K562 (cell line): Measurements from ENCODE around the gene RTP3. TPM values are rescaled to one million over a fixed set of nuclear protein-coding genes. Genes with fewer than 3 reads are reported as not detected.
"Not testable (repeated sequence)": the region's sequence is repeated elsewhere in the genome, so short reads cannot be mapped to it uniquely, and the experiment has no call there.

Experiments used
- ATAC-seq: fragments of 200-7000 bp; cut with Tn5 transposase; 3 replicates; pipeline ENCODE4 v1.9.1; 2020; ENCODE audit warnings: moderate library complexity
- BruUV-seq: library from RNA; stranded (reverse); fragments of 400-500 nt; replicated peaks from 2 replicates; lab custom pipeline; 2021; lab: Mats Ljungman, UMichigan
- CTCF ChIA-PET: fragments of 300-600 bp; formaldehyde crosslinking; extraction: SDS; loops from one replicate; lab custom pipeline; 2021; ENCODE audit warnings: low intra/inter-chr PET ratio; lab: Yijun Ruan, JAX
- POLR2A ChIA-PET: fragments of 300-600, 350-650 bp; sonication (Branson Sonifier 250); formaldehyde crosslinking; extraction: SDS; loops from one replicate; lab custom pipeline; 2021; ENCODE audit warnings: antibody characterized with exemption, inconsistent platforms; lab: Yijun Ruan, JAX
- DNase-seq, 4 experiments: peaks; one replicate each; pipeline versions ENCODE4 v3.0.0 to v3.0.0-alpha.2; 2011 to 2018; ENCODE audit warnings: low spot score in 3 of 4, mixed read lengths in 3 of 4; ENCODE audit errors: extremely low read depth in 1 of 4
- FAIRE-seq: peaks from 2 replicates; lab custom pipeline; 2011; peaks lifted over from hg19 to GRCh38; lab: Jason Lieb, UNC
- H2AFZ ChIP-seq: 2 replicates; pipeline ENCODE4 v1.6.0; 2011; ENCODE audit warnings: low read depth, low read length, control low read depth, inconsistent platforms
- H3K27ac ChIP-seq: fragments of 200-600 bp; 3 replicates; pipeline ENCODE4 v1.8.0; 2011; ENCODE audit warnings: low read depth, mild to moderate bottlenecking, control low read depth, inconsistent platforms, low read length, moderate library complexity, mixed read lengths; ENCODE audit errors: extremely low read depth
- H3K27me3 ChIP-seq, 2 experiments: fragments of 300-600 bp in 1 of 2; 2 replicates in 1 of 2; 3 replicates in 1 of 2; pipeline versions ENCODE4 v1.6.0 to v1.8.0; 2011; ENCODE audit warnings: inconsistent platforms in 2 of 2, low read length in 2 of 2, mild to moderate bottlenecking in 1 of 2, mixed read lengths in 1 of 2, moderate library complexity in 1 of 2; ENCODE audit not compliant: control insufficient read depth in 2 of 2, insufficient read depth in 2 of 2
- H3K36me3 ChIP-seq: fragments of 300-600 bp; 3 replicates; pipeline ENCODE4 v1.8.0; 2011; ENCODE audit warnings: mild to moderate bottlenecking, low read length, inconsistent platforms; ENCODE audit not compliant: control insufficient read depth, insufficient read depth
- H3K4me1 ChIP-seq, 2 experiments: fragments of 200-600 bp in 1 of 2; replicated peaks in 1 of 2; 2 replicates in 1 of 2; 3 replicates in 1 of 2; pipeline versions ENCODE4 v1.5.1 to v1.8.0; 2011; ENCODE audit warnings: inconsistent platforms in 2 of 2, low read length in 2 of 2, mild to moderate bottlenecking in 1 of 2, mixed read lengths in 1 of 2, moderate library complexity in 1 of 2; ENCODE audit not compliant: control insufficient read depth in 2 of 2, insufficient read depth in 2 of 2
- H3K4me2 ChIP-seq: 2 replicates; pipeline ENCODE4 v1.6.1; 2011; ENCODE audit warnings: low read length, control low read depth, inconsistent platforms, mixed read lengths; ENCODE audit not compliant: insufficient read depth
- H3K4me3 ChIP-seq: fragments of 200-600 bp; sonication (generic), shearing (Covaris generic); 2 replicates; pipeline ENCODE4 v1.5.1; 2016; ENCODE audit warnings: control low read depth, inconsistent platforms
- H3K79me2 ChIP-seq: fragments of 200-600 bp; 3 replicates; pipeline ENCODE4 v1.8.0; 2011; ENCODE audit warnings: low read length, inconsistent platforms; ENCODE audit not compliant: control insufficient read depth, insufficient read depth
- H3K9ac ChIP-seq, 2 experiments: 2 replicates each; pipeline versions ENCODE4 v1.6.0 to v1.6.1; 2011; ENCODE audit warnings: low read depth in 2 of 2, low read length in 2 of 2, control low read depth in 1 of 2, inconsistent platforms in 1 of 2, mild to moderate bottlenecking in 1 of 2, mixed read lengths in 1 of 2; ENCODE audit not compliant: insufficient read depth in 1 of 2
- H3K9me1 ChIP-seq: one replicate; pipeline ENCODE4 v1.6.0; 2011; ENCODE audit warnings: inconsistent platforms, mild to moderate bottlenecking, low read length, moderate library complexity; ENCODE audit not compliant: control insufficient read depth, insufficient read depth
- H3K9me3 ChIP-seq: replicated peaks from 2 replicates; pipeline ENCODE4 v1.5.1; 2011; ENCODE audit warnings: low read depth, low read length, inconsistent platforms; ENCODE audit not compliant: control insufficient read depth, insufficient read depth
- H4K20me1 ChIP-seq: replicated peaks from 2 replicates; pipeline ENCODE4 v1.6.1; 2011; ENCODE audit warnings: low read length, inconsistent platforms, mixed read lengths; ENCODE audit not compliant: control insufficient read depth, insufficient read depth
- E2F6 ChIP-seq, 2 experiments: IDR thresholded peaks; 2 replicates each; pipeline ENCODE4 v1.6.1; 2011; ENCODE audit warnings: borderline replicate concordance in 1 of 2, control low read depth in 1 of 2, low read depth in 1 of 2, low read length in 1 of 2, mild to moderate bottlenecking in 1 of 2, mixed read lengths in 1 of 2, moderate library complexity in 1 of 2; ENCODE audit not compliant: insufficient read depth in 1 of 2, insufficient read length in 1 of 2, poor library complexity in 1 of 2, severe bottlenecking in 1 of 2; ENCODE audit errors: extremely low read depth in 1 of 2
- FIP1L1 ChIP-seq: fragments of 200-400 bp; formaldehyde crosslinking; IDR thresholded peaks from 2 replicates; pipeline ENCODE4 v1.6.1; 2018; ENCODE audit warnings: mild to moderate bottlenecking, low read depth, low read length; ENCODE audit not compliant: poor library complexity, severe bottlenecking
- NFIC ChIP-seq: fragments of 450-650 bp; IDR thresholded peaks from 2 replicates; pipeline ENCODE4 v1.6.1; 2017; ENCODE audit warnings: mild to moderate bottlenecking, inconsistent platforms
- NR2C1 ChIP-seq, 2 experiments: fragments of 450-650 bp; IDR thresholded peaks; 2 replicates each; pipeline ENCODE4 v1.6.1; 2017; ENCODE audit warnings: mild to moderate bottlenecking in 2 of 2, antibody characterized with exemption in 1 of 2, inconsistent platforms in 1 of 2, missing compliant biosample characterization in 1 of 2, missing genetic modification characterization in 1 of 2
- PCBP1 ChIP-seq: fragments of 200-400 bp; formaldehyde crosslinking; IDR thresholded peaks from 2 replicates; pipeline ENCODE4 v1.6.1; 2018; ENCODE audit warnings: mild to moderate bottlenecking, low read depth, low read length; ENCODE audit not compliant: poor library complexity, severe bottlenecking
- STAT5B ChIP-seq: fragments of 250-450 bp; sonication (Bioruptor Pico); IDR thresholded peaks from 2 replicates; pipeline ENCODE4 v1.8.0; 2021; ENCODE audit warnings: mild to moderate bottlenecking, inconsistent platforms
- TARDBP ChIP-seq: fragments of 450-650 bp; IDR thresholded peaks from 2 replicates; pipeline ENCODE4 v1.6.1; 2016
- ZC3H11A ChIP-seq: IDR thresholded peaks from 2 replicates; pipeline ENCODE4 v1.6.1; 2012; ENCODE audit warnings: low read depth, low read length, improper control_type of control experiment
- ZNF584 ChIP-seq: fragments of 200-800 bp; sonication (Bioruptor generic); IDR thresholded peaks from 2 replicates; pipeline ENCODE4 v1.6.1; 2016; ENCODE audit warnings: low read depth, mild to moderate bottlenecking, missing genetic modification characterization, missing compliant biosample characterization
- ZNF644 ChIP-seq: fragments of 200-800 bp; sonication (Bioruptor generic); IDR thresholded peaks from 2 replicates; pipeline ENCODE4 v1.6.1; 2016; ENCODE audit warnings: low read depth, missing genetic modification characterization, missing compliant biosample characterization
- WGBS: fragments of 100-300 bp; shearing (Covaris generic); methylation state at CpG from one replicate; pipeline ENCODE4 v1.1.6; 2016; ENCODE audit warnings: low coverage, mixed read lengths; ENCODE audit not compliant: insufficient coverage; ENCODE audit errors: missing lambda C conversion rate; 5-methylcytosine and 5-hydroxymethylcytosine counted together
- in situ Hi-C: fragments of 300-500 bp; cut with MboI; formaldehyde crosslinking; loops from 4 replicates; pipeline ENCODE4 v1.15.0; 2018; ENCODE audit warnings: inconsistent platforms, mixed read lengths
- intact Hi-C: fragments of 100-400 bp; cut with micrococcal nuclease; formaldehyde crosslinking; loops from 2 replicates; pipeline ENCODE4 v1.14.2; 2022
- polyA plus RNA-seq, 8 experiments: library from polyadenylated mRNA; depleted of rRNA in 4 of 8; stranded (reverse) in 5 of 8; unstranded in 3 of 8; fragments of >200 nt; fragmentation: Nextera tagmentation in 2 of 8; fragmentation: Illumina TruSeq in 1 of 8; extraction: Ambion mirVana in 2 of 8; extraction: Trizol in 1 of 8; gene quantifications; 2 replicates each; pipeline versions ENCODE4 v1.2.1 to v1.2.3, GENCODE V29; 2011 to 2014; ENCODE audit warnings: inconsistent platforms in 1 of 8, missing spikeins in 1 of 8
- total RNA-seq, 7 experiments: library from RNA; depleted of rRNA in 6 of 7; stranded (reverse); fragments of >200 nt in 6 of 7; fragmentation: Illumina TruSeq in 2 of 7; extraction: Trizol in 2 of 7; gene quantifications; 2 replicates each; pipeline versions ENCODE4 v1.2.1 to v1.2.3, GENCODE V29; 2011 to 2021; ENCODE audit warnings: low replicate concordance in 1 of 7

RTP3 gene
- total and polyA plus RNA-seq, 9 of the 15 experiments (the other 6 are each of a cell fraction or from before 2014, with no cell fraction given), result not detected

GRCh38 chr3:46521096-46521495 lies 23.3 kb downstream of the RTP3 start (continued):
- TF ChIP-seq E2F6 (IDR thresholded peaks at IDR 0.05; ENCODE audit: borderline replicate concordance in 1 of 2, extremely low read depth in 1 of 2, insufficient read depth in 1 of 2, insufficient read length in 1 of 2, low read depth in 1 of 2, low read length in 1 of 2, poor library complexity in 1 of 2, severe bottlenecking in 1 of 2) (no peak), PCBP1 (no peak), ZNF644 (tag) (no peak), TARDBP (no peak), STAT5B (CRISPR knock-in tag) (no peak), ZNF584 (CRISPR knock-in tag) (no peak), FIP1L1 (no peak), NFIC (no peak), NR2C1 (IDR thresholded peaks at IDR 0.05) (no peak), NR2C1 (tag; IDR thresholded peaks at IDR 0.05) (no peak)

GRCh38 chr3:46522201-46522600 lies 24.4 kb downstream of the RTP3 start:
- POLR2A ChIA-PET, result interaction anchor here (0.6 to 1.2 kb wide), 3 partner anchors 8 to 22 kb away, joined by 3 read pairs; no protein-coding TSS in a partner anchor
- BruUV-seq, result not testable (repeated sequence)

More at GRCh38 chr3:46522201-46522600, 24.4 kb downstream of the RTP3 start:
- H3K36me3 ChIP-seq, H3K4me2 ChIP-seq, intact Hi-C loops, H3K79me2 ChIP-seq, H3K4me1 ChIP-seq, H2AFZ ChIP-seq, H3K27me3 ChIP-seq, FAIRE-seq, in situ Hi-C loops, ATAC-seq, H3K9ac ChIP-seq, H3K9me1 ChIP-seq, CTCF ChIA-PET, H3K4me3 ChIP-seq, DNase-seq, H4K20me1 ChIP-seq, H3K27ac ChIP-seq, H3K9me3 ChIP-seq: not testable (repeated sequence)
- peak; percentile 35; the same call in 1 of the 2 replicates for TF ChIP-seq ZC3H11A
- WGBS, result 62% methylated on average over 4 of the region's 4 CpGs
